ENCODE data around the gene TMEM255B.
A peak's percentile ranks its signal among the peaks of the same experiment; 100 is the strongest.

TMEM255B gene

DNA sequence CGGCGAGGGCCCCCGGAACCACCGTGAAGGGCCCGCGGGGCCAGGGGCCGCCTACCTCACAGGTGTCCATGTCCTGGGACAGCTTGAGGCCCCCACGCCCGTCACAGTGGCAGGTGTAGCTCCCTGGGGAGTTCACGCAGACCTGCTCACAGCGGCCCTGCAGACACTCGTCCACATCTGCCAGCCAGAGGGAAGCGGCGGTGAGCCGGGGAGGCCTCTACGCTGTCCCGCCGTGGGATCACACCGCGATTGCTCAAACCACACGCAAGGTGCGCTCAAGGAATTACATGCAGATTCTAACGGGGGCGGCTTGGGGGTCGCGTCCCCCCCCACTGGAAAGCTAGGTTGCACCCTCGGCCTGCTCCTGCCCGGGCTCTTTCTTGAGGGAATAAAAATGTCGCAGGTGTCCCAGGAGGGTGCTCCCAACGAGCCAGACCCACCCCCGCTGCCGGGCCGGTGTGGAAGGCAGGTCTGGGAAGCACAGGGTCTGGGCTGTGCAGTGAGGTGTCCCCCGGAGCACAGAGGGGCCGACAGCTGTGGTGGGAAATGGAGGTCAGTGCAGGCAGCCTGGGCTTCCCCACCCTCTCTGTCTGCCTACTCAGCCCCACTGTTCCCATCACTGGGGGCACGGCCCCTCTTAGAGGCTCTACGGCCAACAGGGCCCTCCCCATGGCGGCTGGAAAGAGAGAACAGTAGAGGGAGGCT is 75.6 kb downstream of the TMEM255B start:
- TF ChIP-seq CTCF (conservative IDR thresholded peaks at IDR 0.05) (no peak), ZFX (IDR thresholded peaks at IDR 0.05) (no peak)
- no peak overlapping the region; the same call in 1 of the 2 replicates for H3K27ac ChIP-seq

DNA sequence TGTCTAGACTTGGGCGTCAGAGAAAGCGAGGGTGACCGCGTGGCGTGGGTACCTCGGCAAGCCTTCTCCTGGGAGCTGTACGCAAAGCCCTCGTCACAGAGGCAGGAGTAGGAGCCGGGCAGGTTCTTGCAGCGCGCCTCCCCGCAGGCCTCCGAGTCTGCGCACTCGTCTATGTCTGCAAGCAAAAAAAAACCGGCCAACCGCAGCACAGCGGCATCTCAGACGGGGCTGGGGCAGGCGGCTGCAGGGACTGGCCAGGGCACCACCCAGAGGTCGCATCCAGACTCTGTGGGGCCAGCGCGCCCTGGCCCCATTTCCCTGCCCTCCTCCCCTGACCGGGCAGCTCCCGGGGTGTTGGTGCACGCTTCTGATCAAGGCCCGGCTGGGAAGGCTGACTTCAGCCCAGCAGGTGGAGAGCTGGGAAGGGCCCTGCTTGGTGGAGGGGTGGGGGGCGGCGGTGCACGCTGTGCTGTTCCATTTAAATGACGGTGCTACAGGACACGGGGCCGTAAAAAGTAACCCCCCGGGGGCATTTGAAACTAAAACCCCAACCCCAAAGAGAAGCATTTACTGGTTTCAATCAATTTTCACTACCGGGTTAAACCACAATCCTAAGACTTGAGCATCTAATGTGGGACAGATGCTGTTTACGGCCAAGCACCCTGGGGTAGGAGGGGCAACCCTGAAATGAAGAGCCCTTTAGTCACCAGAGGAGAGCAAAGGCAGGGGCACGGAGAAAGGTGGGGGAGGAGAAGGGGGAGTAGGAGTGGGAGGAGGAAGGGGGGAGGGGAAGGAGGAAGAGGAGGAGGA is 76.6 kb downstream of the TMEM255B start:
- no peak overlapping the region; the same call in 1 of the 2 replicates for H3K27ac ChIP-seq

GRCh38 chr13:113836768-113837559 is 77.9 kb downstream of the TMEM255B start:
- H3K27ac ChIP-seq, result peak overlapping the region; percentile 84
- TF ChIP-seq CTCF (conservative IDR thresholded peaks at IDR 0.05) (no peak), ZFX (IDR thresholded peaks at IDR 0.05) (no peak)

More for the DNA sequence above, 76.6 kb downstream of the TMEM255B start:
- TF ChIP-seq CTCF (conservative IDR thresholded peaks at IDR 0.05) (no peak), ZFX (IDR thresholded peaks at IDR 0.05) (no peak)

DNA sequence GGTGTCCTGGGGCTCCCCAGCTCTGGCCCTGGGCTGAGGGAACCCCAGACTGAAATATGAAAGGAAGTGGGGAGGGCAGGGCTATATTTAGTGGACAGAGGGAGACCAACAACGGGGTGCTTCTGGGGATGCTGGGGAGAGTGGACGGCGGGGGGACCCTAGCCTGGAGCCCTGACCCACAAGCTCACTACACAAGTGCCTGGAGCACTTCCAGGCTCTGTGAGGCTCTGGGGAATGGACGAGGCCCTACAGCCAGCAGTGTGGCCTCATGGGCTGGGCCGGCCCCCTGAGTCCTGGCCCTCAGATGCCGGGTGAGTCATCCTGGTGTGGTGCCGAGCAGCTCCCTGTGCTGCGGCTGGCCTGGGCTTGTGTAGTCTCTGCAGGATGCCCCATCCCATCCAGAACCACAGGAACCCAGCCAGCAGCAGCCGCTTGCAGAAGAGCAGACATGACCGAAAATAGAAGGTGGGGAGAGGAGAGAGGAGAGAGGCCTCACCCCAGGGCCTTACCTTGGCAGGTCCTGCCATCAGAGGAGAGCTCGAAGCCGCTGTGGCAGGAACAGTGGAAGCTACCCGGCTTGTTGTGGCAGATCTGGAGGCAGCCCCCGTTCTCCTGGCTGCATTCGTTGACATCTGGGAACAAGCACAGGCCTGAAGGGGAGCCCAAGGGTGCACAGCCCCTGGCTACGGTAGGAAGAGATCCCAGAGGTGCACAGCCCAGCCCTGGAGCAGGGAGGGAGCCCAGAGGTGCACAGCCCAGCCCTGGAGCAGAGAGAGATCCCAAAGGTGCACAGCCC is 78.7 kb downstream of the TMEM255B start:
- TF ChIP-seq CTCF (conservative IDR thresholded peaks at IDR 0.05), result no peak
- TF ChIP-seq ZFX (IDR thresholded peaks at IDR 0.05), result no peak
- H3K27ac ChIP-seq, result peak overlapping the region; percentile 84

GRCh38 chr13:113838711-113839201 is 79.7 kb downstream of the TMEM255B start:
- TF ChIP-seq CTCF (conservative IDR thresholded peaks at IDR 0.05) (no peak), ZFX (IDR thresholded peaks at IDR 0.05) (no peak)
- H3K27ac ChIP-seq, result peak overlapping the region; percentile 84

- H3K27ac ChIP-seq, result peak overlapping the region; percentile 84
- no peak for TF ChIP-seq ZFX (IDR thresholded peaks at IDR 0.05)
- TF ChIP-seq CTCF (conservative IDR thresholded peaks at IDR 0.05), result no peak
Observed at GRCh38 chr13:113839536-113840204, 80.6 kb downstream of the TMEM255B start.
